Neural progenitor cell (in vitro differentiated cells): Measurements from ENCODE around the gene ITPR1.
"Not testable (repeated sequence)": the region's sequence is repeated elsewhere in the genome, so short reads cannot be mapped to it uniquely, and the experiment has no call there.

Experiments used
- EZH2 ChIP-seq: fragments of 200-600 bp; sonication (generic); IDR thresholded peaks from 2 replicates; pipeline ENCODE4 v1.6.1; 2017; ENCODE audit warnings: antibody characterized with exemption, mild to moderate bottlenecking, moderate library complexity
- EZH2phosphoT487 ChIP-seq: fragments of 200-600 bp; sonication (generic); IDR thresholded peaks from 2 replicates; pipeline ENCODE4 v1.6.1; 2017; ENCODE audit warnings: antibody characterized with exemption
- TF ChIP-seq, protein P1 (sequence below): fragments of 200-600 bp; sonication (generic); IDR thresholded peaks from 2 replicates; pipeline ENCODE4 v1.5.1; 2017; ENCODE audit warnings: antibody characterized with exemption, mild to moderate bottlenecking

DNA sequence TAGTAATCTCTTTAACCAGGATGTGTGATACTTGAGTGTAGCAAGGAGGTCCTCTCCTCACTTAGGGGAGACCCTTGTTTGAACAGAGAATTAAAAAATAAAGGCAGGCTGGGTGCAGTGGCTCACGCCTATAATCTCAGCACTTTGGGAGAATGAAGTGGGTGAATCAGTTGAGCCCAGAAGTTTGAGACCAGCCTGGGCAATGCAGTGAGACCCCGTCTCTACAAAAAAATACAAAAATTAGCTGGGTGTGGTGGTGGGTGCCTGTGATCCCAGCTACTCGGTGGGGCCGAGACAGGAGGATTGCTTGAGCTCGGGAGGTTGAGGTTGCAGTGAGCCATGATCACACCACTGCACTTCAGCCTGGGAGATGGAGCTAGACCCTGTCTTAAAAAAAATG is 105.1 kb downstream of the ITPR1 start:
- TF ChIP-seq, protein P1, sequence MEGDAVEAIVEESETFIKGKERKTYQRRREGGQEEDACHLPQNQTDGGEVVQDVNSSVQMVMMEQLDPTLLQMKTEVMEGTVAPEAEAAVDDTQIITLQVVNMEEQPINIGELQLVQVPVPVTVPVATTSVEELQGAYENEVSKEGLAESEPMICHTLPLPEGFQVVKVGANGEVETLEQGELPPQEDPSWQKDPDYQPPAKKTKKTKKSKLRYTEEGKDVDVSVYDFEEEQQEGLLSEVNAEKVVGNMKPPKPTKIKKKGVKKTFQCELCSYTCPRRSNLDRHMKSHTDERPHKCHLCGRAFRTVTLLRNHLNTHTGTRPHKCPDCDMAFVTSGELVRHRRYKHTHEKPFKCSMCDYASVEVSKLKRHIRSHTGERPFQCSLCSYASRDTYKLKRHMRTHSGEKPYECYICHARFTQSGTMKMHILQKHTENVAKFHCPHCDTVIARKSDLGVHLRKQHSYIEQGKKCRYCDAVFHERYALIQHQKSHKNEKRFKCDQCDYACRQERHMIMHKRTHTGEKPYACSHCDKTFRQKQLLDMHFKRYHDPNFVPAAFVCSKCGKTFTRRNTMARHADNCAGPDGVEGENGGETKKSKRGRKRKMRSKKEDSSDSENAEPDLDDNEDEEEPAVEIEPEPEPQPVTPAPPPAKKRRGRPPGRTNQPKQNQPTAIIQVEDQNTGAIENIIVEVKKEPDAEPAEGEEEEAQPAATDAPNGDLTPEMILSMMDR: not testable (repeated sequence)
- TF ChIP-seq EZH2phosphoT487, EZH2: not testable (repeated sequence)
